HG02588 (cell line): ENCODE results near the gene ACSL5.
"Not testable (repeated sequence)": the region's sequence is repeated elsewhere in the genome, so short reads cannot be mapped to it uniquely, and the experiment has no call there.

Source experiments
- ATAC-seq: cut with Tn5 transposase; IDR thresholded peaks from one replicate; pipeline ENCODE4 v1.9.1; 2021; ENCODE audit warnings: mild to moderate bottlenecking, moderate library complexity; ENCODE audit not compliant: unreplicated experiment

ACSL5 gene

GRCh38 chr10:112372182-112372810 lies 1.6 kb upstream of the ACSL5 start:
- not testable (repeated sequence) for ATAC-seq

- ATAC-seq = peak; percentile 42
Observed at GRCh38 chr10:112374724-112375541, 1.0 kb downstream of the ACSL5 start.

- peak; percentile 79 for ATAC-seq
Observed at GRCh38 chr10:112375721-112376395, 1.9 kb downstream of the ACSL5 start.

- peak; percentile 31 for ATAC-seq
Observed at GRCh38 chr10:112376396-112376790, 2.5 kb downstream of the ACSL5 start.

- ATAC-seq = not testable (repeated sequence)
Observed at GRCh38 chr10:112377116-112377515, 3.2 kb downstream of the ACSL5 start.

- ATAC-seq = no peak
Observed at GRCh38 chr10:112379635-112380296, 5.8 kb downstream of the ACSL5 start.

- no peak for ATAC-seq
Observed at GRCh38 chr10:112382515-112383235, 8.8 kb downstream of the ACSL5 start.

GRCh38 chr10:112383325-112383724 lies 9.4 kb downstream of the ACSL5 start:
- no peak for ATAC-seq

- no peak for ATAC-seq
Observed at GRCh38 chr10:112384141-112384540, 10.2 kb downstream of the ACSL5 start.

GRCh38 chr10:112385201-112385600 lies 11.3 kb downstream of the ACSL5 start:
- no peak for ATAC-seq

- ATAC-seq = not testable (repeated sequence)
Observed at GRCh38 chr10:112388056-112388455, 14.1 kb downstream of the ACSL5 start.

- ATAC-seq = no peak
Observed at GRCh38 chr10:112388548-112388947, 14.6 kb downstream of the ACSL5 start.

GRCh38 chr10:112389271-112389822 lies 15.4 kb downstream of the ACSL5 start:
- ATAC-seq = peak; percentile 62

- peak; percentile 41 for ATAC-seq
Observed at GRCh38 chr10:112390125-112390703, 16.3 kb downstream of the ACSL5 start.

- ATAC-seq = no peak
Observed at GRCh38 chr10:112393341-112393740, 19.4 kb downstream of the ACSL5 start.

- no peak for ATAC-seq
Observed at GRCh38 chr10:112393827-112394226, 19.9 kb downstream of the ACSL5 start.

GRCh38 chr10:112394475-112394875 lies 20.6 kb downstream of the ACSL5 start:
- ATAC-seq = no peak

- no peak for ATAC-seq
Observed at GRCh38 chr10:112395809-112396530, 22.1 kb downstream of the ACSL5 start.

- ATAC-seq = no peak
Observed at GRCh38 chr10:112397592-112397991, 23.7 kb downstream of the ACSL5 start.
